B cell (primary cell): ENCODE measurements around the gene METTL26. TPM values are rescaled to one million over a fixed set of nuclear protein-coding genes. Genes with fewer than 3 reads are reported as not detected.

Experiments used
- ATAC-seq: fragments of 200-7000 bp; cut with Tn5 transposase; one replicate; pipeline ENCODE4 v1.10.0; 2021; ENCODE audit warnings: low read depth, mild to moderate bottlenecking, moderate number of reproducible peaks, moderate library complexity
- CTCF ChIA-PET: fragments of 350-600 bp; sonication (Branson Sonifier 250); formaldehyde crosslinking; loops from one replicate; lab custom pipeline; 2021; ENCODE audit warnings: antibody characterized with exemption, inconsistent platforms; lab: Charles Lee
- POLR2A ChIA-PET: fragments of 350-600 bp; sonication (Branson Sonifier 250); formaldehyde crosslinking; loops from one replicate; lab custom pipeline; 2021; ENCODE audit warnings: antibody characterized with exemption; lab: Charles Lee
- DNase-seq: peaks from one replicate; pipeline ENCODE4 v3.0.0; 2013
- H2AFZ ChIP-seq: 2 replicates; pipeline ENCODE4 v1.6.1; 2012; ENCODE audit warnings: mild to moderate bottlenecking, low read depth, low read length; ENCODE audit not compliant: insufficient read depth, poor library complexity, severe bottlenecking
- H3K27ac ChIP-seq, 2 donors: 1 replicate in 1 of 2; 2 replicates in 1 of 2; pipeline ENCODE4 v1.5.1; 2012 to 2013; ENCODE audit warnings: low read length in 2 of 2, mild to moderate bottlenecking in 2 of 2, moderate library complexity in 1 of 2
- H3K27me3 ChIP-seq, 4 experiments: fragments of 200-600 bp in 1 of 4; sonication (generic) in 1 of 4; replicated peaks in 1 of 4; 1 replicate in 2 of 4; 2 replicates in 2 of 4; pipeline versions ENCODE4 v1.6.1 to v1.7.0; 2013 to 2016; ENCODE audit warnings: low read length in 3 of 4, mild to moderate bottlenecking in 2 of 4, mixed read lengths in 1 of 4, moderate library complexity in 1 of 4; ENCODE audit not compliant: insufficient read depth in 4 of 4, control insufficient read depth in 3 of 4; ENCODE audit errors: control extremely low read depth in 1 of 4
- H3K36me3 ChIP-seq, 2 experiments: replicated peaks in 1 of 2; 1 replicate in 1 of 2; 2 replicates in 1 of 2; pipeline versions ENCODE4 v1.6.1 to v1.7.1; 2013; ENCODE audit warnings: low read length in 1 of 2; ENCODE audit not compliant: insufficient read depth in 2 of 2, control insufficient read depth in 1 of 2; ENCODE audit errors: control extremely low read depth in 1 of 2, extremely low read depth in 1 of 2
- H3K4me1 ChIP-seq, 2 donors: fragments of 200-600 bp in 1 of 2; sonication (generic) in 1 of 2; 1 replicate in 1 of 2; 2 replicates in 1 of 2; pipeline versions ENCODE4 v1.5.1 to v1.6.1; 2013 to 2017; ENCODE audit warnings: low read length in 2 of 2; ENCODE audit not compliant: control insufficient read depth in 2 of 2, insufficient read depth in 2 of 2
- H3K4me2 ChIP-seq: replicated peaks from 2 replicates; pipeline ENCODE3; 2012; ENCODE audit warnings: mild to moderate bottlenecking, low read depth, low read length; ENCODE audit not compliant: poor library complexity, severe bottlenecking
- H3K4me3 ChIP-seq, 5 experiments: fragments of 200-600 bp in 1 of 5; sonication (generic) in 1 of 5; 1 replicate in 3 of 5; 2 replicates in 2 of 5; pipeline versions ENCODE4 v1.5.1 to v1.7.0; 2011 to 2016; ENCODE audit warnings: low read length in 4 of 5, mild to moderate bottlenecking in 4 of 5, low read depth in 2 of 5, control low read depth in 1 of 5, moderate library complexity in 1 of 5; ENCODE audit not compliant: insufficient read depth in 1 of 5; ENCODE audit errors: control extremely low read depth in 1 of 5, extremely low read depth in 1 of 5
- H3K79me2 ChIP-seq: fragments of 200-600 bp; sonication (generic); one replicate; pipeline ENCODE4 v1.6.0; 2016; ENCODE audit warnings: low read length; ENCODE audit not compliant: control insufficient read depth, insufficient read depth
- H3K9ac ChIP-seq: fragments of 200-600 bp; sonication (generic); 2 replicates; pipeline ENCODE4 v1.6.1; 2017; ENCODE audit warnings: mild to moderate bottlenecking, low read length, moderate library complexity
- H3K9me3 ChIP-seq, 3 donors: one replicate each; pipeline versions ENCODE4 v1.6.1 to v1.7.1; 2013; ENCODE audit warnings: low read length in 2 of 3; ENCODE audit not compliant: control insufficient read depth in 2 of 3, insufficient read depth in 1 of 3; ENCODE audit errors: control extremely low read depth in 1 of 3
- H4K20me1 ChIP-seq: 2 replicates; pipeline ENCODE4 v1.6.0; 2012; ENCODE audit warnings: mild to moderate bottlenecking, low read length; ENCODE audit not compliant: insufficient read depth, control insufficient read depth, poor library complexity, severe bottlenecking
- H3K27ac Mint-ChIP-seq: one replicate; pipeline ENCODE4 v1.8.0; 2021; ENCODE audit warnings: mixed read lengths
- H3K27me3 Mint-ChIP-seq: one replicate; pipeline ENCODE4 v1.8.0; 2021; ENCODE audit warnings: mixed read lengths
- H3K4me1 Mint-ChIP-seq: one replicate; pipeline ENCODE4 v1.8.0; 2021; ENCODE audit warnings: mixed read lengths
- H3K4me3 Mint-ChIP-seq: one replicate; pipeline ENCODE4 v1.8.0; 2021; ENCODE audit warnings: mixed read lengths
- H3K9me3 Mint-ChIP-seq: one replicate; pipeline ENCODE4 v1.8.0; 2022; ENCODE audit warnings: mixed read lengths; ENCODE audit not compliant: insufficient read depth
- CTCF ChIP-seq: fragments of 200-600 bp; IDR thresholded peaks from one replicate; pipeline ENCODE4 v1.8.0; 2022; ENCODE audit warnings: antibody characterized with exemption, mild to moderate bottlenecking
- EZH2 ChIP-seq: IDR thresholded peaks from 2 replicates; pipeline ENCODE4 v1.6.1; 2012; ENCODE audit warnings: borderline replicate concordance, low read depth, mild to moderate bottlenecking, moderate library complexity, low read length; ENCODE audit not compliant: insufficient read depth, poor library complexity, severe bottlenecking
- WGBS: methylation state at CpG from one replicate; pipeline ENCODE4 v1.1.5; 2013; ENCODE audit warnings: missing lambda C conversion rate; ENCODE audit not compliant: insufficient coverage; 5-methylcytosine and 5-hydroxymethylcytosine counted together
- intact Hi-C: fragments of 100-400 bp; cut with micrococcal nuclease; formaldehyde crosslinking; loops from one replicate; pipeline ENCODE4 v1.10.0; 2022
- polyA plus RNA-seq: library from polyadenylated mRNA; depleted of rRNA; stranded (reverse); fragments of >200 nt; gene quantifications from 2 replicates; pipeline ENCODE4 v1.2.3, GENCODE V29; 2012
- total RNA-seq, 2 donors: library from RNA; stranded (reverse); fragments of 120-200 nt in 1 of 2; gene quantifications; 1 replicate in 1 of 2; 2 replicates in 1 of 2; pipeline versions ENCODE4 v1.2.3 to v1.2.4, GENCODE V29; 2013 to 2022

The METTL26 gene
- total and polyA plus RNA-seq, 2 donors (not counting 1 experiment from before 2014, with no cell fraction given) = 56.6 to 140 TPM

GRCh38 chr16:638836-639235, 2.7 kb upstream of the METTL26 start:
- Mint-ChIP-seq H3K4me1 (peaks cover 23% of the 10 kb centered on the region), H3K4me3 (peak overlapping the region; percentile 54), H3K27me3 (no peaks in the 10 kb centered on the region), H3K27ac (peak overlapping the region; percentile 68), H3K9me3 (no peaks in the 10 kb centered on the region)
- no peak for TF ChIP-seq EZH2
- no peak for TF ChIP-seq CTCF
- Histone ChIP-seq H3K4me1 (peaks cover 22 to 54% of the 10 kb centered on the region in 2 donors), H3K4me2 (peak overlapping the region; percentile 15), H3K36me3 (peaks cover 0 to 3% of the 10 kb centered on the region in 2 experiments), H3K27me3 (no peaks in the 10 kb centered on the region), H4K20me1 (peaks cover 20% of the 10 kb centered on the region), H3K9me3 (no peaks in the 10 kb centered on the region), H3K27ac (no peak overlapping the region), H3K79me2 (peaks cover 16% of the 10 kb centered on the region), H3K4me3 (no peak overlapping the region), H3K9ac (no peak overlapping the region), H2AFZ (no peak overlapping the region)
- DNase-seq (no peak), ATAC-seq (no peak)
- WGBS = 96% methylated on average over 4 of the region's 9 CpGs
- CTCF ChIA-PET = interaction anchor here (1.5 kb wide), 1 partner anchor 9 kb away, joined by 5 read pairs; no protein-coding TSS in a partner anchor
- POLR2A ChIA-PET = no interaction called here
- intact Hi-C loops = no loop called here

DNA sequence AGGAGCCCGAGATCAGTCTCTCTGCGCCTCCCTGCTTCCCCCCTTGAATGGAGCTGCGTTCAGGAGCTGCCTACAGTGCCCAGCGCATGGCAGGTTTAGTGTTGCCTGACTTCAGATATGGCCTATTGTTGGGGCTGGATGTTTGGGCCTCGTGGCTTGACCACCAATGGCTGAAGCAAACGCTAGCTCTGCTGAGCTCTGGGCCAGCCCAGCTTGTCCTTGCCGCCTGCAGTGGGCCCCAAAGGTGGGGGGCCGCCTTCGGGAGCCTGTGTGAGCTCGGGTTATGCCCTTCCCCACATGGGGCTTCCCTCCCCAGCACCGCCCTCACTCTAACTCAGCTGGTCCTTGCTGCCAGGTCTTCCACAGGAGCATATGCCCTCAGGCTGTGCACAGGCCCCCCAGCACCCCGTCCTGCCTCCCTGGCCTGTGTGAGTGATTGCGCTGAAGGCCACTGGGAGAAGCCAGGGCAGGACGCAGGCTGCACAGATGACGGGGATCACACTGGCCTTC, 2.0 kb upstream of the METTL26 start:
- TF ChIP-seq CTCF = no peak
- TF ChIP-seq EZH2 = no peak
- DNase-seq (peak; percentile 29), ATAC-seq (no peak)
- H2AFZ ChIP-seq = no peak overlapping the region
- Mint-ChIP-seq H3K27me3 (no peaks in the 10 kb centered on the region), H3K27ac (no peak overlapping the region), H3K4me1 (peaks cover 23% of the 10 kb centered on the region), H3K4me3 (peak overlapping the region; percentile 47), H3K9me3 (no peaks in the 10 kb centered on the region)
- ChIA-PET POLR2A (interaction anchor here (0.5 to 0.6 kb wide), 2 partner anchors 10 to 79 kb away, joined by 3 read pairs; no protein-coding TSS in a partner anchor), CTCF (interaction anchor here (1.5 kb wide), 1 partner anchor 10 kb away, joined by 5 read pairs; no protein-coding TSS in a partner anchor)
- peak overlapping the region; percentile 94 for H3K4me2 ChIP-seq
- H3K9ac ChIP-seq = no peak overlapping the region
- H3K9me3 ChIP-seq = no peaks in the 10 kb centered on the region
- H3K4me3 ChIP-seq = no peak overlapping the region
- H3K4me1 ChIP-seq = peaks cover 21 to 52% of the 10 kb centered on the region in 2 donors
- no peak overlapping the region for H3K27ac ChIP-seq
- peaks cover 18% of the 10 kb centered on the region for H4K20me1 ChIP-seq
- H3K36me3 ChIP-seq = peaks cover 0 to 3% of the 10 kb centered on the region in 2 experiments
- H3K79me2 ChIP-seq = peaks cover 16% of the 10 kb centered on the region
- intact Hi-C loops = no loop called here
- WGBS = 94% methylated on average over 14 of the region's 15 CpGs
- no peaks in the 10 kb centered on the region for H3K27me3 ChIP-seq
